ENCODE measurements around the gene AHCTF1.
A peak's percentile ranks its signal among the peaks of the same experiment; 100 is the strongest.
"Not testable (repeated sequence)": the region's sequence is repeated elsewhere in the genome, so short reads cannot be mapped to it uniquely, and the experiment has no call there.

Gene AHCTF1

GRCh38 chr1:246923482-246923881, 8.3 kb downstream of the AHCTF1 start:
- no peak for DNase-seq (ENCODE audit: low read depth in 2 of 2)

DNA sequence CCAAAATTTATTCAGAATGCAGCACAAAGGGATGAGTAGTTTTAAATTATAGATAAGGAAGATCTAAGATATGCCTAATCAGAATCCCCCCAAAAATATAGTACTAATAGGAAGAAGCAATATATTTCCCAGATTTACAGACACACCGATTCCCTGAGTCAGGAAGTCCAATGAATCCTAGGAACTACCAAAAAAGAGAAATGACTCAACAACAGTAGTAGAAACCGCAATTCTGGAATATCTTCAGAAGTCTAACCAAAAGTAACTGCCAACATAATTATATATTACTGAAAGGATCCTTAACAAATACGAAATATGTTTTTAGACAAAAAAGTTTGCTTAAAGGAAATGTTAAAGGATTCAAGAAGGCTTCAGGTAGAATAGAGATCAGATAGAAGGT, 10.3 kb downstream of the AHCTF1 start:
- DNase-seq (ENCODE audit: low read depth in 2 of 2): no peak

- DNase-seq (ENCODE audit: low read depth in 2 of 2): no peak
Measured at GRCh38 chr1:246919902-246920301, 11.8 kb downstream of the AHCTF1 start.

DNA sequence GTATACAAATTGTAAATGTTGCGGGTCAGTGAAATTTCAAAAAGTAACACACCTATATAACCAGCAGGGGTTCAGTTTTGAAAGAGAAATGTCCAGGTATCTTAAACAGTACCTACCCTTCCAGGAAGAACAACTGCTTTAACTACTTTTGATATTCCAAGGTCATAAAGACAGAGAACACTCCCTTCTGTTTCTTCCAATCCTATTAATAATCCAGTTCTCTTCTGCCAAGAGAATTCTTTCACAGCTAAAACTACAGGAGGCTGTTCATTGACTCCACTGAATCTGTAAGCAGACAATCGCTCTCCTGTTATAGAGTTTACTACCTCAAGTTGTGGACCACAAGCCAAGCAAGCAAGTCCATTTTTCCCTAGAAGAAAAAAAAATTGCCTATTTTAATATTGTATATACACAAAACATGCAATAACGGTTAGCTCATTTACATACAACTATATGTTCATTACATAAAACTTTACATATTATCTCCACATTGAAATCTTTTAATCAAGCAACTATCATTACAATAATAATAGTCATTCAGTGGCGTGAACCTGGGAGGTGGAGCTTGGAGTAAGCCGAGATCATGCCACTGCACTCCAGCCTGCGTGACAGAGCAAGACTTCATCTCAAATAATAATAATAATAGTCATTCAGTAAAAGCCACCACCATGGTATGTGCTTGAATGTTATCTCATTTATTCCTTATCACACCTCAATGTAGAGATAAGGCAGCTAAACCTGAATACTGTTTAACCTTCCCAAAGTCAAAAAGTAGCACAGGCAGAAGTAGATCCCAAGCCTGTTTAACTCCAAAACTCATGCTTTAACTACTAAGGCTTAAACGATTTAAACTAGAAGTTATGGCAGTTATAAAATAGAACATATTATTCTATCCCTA, 15.5 kb downstream of the AHCTF1 start:
- DNase-seq (ENCODE audit: low read depth in 2 of 2): not testable (repeated sequence)

DNA sequence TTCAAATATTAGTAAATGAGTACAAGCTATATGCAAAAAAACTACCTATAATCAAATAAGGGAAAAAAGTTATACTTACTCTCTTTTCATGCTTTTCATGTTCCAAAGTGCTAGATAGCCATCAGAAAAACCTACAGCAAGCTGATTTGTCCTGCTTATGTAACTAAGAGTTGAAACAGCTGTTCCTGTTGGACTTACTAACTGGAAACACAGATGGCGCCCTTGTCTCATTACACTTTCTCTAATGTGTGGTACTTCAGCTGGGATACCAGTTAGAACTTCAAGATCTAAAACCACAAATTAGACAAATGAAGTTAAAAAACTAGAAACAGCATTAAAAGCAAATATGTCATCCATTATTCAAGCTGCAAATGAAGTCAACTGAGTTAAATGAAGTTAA, 24.3 kb downstream of the AHCTF1 start:
- DNase-seq (ENCODE audit: low read depth in 2 of 2): peak in 1 of 2 donors; percentile 4

GRCh38 chr1:246906833-246907232, 24.9 kb downstream of the AHCTF1 start:
- no peak for DNase-seq (ENCODE audit: low read depth in 2 of 2)

DNA sequence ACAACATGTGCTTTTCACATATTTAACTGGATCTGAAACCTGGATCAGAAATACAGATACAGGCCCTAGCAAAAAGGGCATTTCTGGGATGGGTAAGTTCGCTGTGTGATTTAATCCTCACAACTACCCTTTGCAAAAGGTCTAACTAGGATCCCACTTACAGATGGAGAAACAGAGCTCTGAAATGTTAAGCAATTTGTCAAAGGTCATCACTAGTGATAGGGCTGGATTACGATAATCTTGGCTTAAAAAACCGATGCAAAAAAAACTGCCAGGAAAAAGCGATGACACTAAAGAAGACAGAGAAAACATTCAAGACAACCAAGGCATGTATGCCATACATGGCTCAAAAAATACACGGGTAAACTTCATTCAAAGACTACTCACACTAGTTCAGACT, 29.9 kb downstream of the AHCTF1 start:
- no peak for DNase-seq (ENCODE audit: low read depth in 2 of 2)

DNA sequence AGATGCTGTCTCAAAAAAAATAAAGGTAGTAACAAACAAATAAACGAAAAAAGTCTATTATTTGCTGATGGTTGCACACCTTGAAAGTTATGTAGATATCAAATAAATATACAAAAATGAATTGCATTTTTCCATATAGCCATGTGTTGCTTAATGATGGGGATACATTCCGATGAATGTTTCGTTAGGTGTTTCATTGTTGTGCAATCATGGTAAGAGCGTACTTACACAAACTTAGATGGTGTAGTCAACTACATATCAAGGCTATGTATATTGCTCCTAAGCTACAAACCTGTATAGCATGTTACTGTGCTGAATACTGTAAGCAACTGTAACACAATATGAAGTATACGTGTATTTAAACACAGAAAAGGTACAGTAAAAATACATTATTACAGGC, 34.4 kb downstream of the AHCTF1 start:
- DNase-seq (ENCODE audit: low read depth in 2 of 2): no peak

DNA sequence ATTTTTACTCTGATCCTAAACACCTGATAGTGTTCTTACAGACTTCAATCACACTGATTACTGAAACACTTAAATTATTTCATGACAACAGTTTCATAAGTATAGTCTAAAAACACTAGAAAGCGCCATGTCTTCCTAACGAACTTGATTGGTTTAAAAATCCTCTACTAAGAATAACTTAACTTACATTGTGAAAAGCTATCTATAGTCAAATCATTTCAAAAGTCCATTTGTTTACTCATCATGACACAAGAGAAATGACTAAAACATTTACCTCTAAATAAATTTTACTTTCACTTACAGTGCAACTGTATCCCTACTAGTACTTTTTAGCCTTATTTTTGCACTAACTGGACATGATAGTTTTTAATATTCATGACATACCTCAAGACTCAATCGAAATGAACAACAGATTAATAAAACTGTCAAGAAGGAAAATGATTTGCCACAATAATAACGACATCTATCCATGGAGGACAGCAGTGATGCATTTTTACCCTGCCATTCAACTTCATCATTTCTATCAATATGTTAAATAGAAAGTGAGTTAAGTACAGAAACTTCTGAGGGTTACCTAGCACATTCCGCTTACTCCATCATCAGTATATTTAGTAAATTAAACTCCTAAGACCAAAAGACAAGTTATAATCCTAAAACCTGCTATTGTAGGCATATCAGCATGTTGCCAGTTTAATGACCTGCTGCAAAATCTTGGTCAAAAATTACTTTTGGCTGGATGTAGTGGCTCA, 38.4 kb downstream of the AHCTF1 start:
- no peak for DNase-seq (ENCODE audit: low read depth in 2 of 2)

DNA sequence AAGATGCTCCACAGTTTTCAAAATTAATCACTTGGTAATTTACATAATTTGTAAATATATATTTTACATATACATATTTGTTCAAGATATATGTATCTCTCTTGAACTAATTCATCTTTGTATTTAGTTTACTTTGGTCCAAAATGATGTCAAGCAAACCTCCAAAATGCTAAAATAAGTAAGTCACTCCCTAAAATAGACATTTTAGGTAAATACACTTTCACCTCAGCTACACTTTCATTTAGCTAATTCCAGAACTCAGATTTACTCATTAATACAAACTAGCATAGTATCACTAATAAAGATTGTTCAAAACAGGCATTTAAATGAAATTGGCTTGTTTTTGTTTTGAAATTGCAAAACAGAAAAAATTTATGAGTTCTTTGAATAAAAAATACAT, 40.6 kb downstream of the AHCTF1 start:
- DNase-seq (ENCODE audit: low read depth in 2 of 2): no peak

DNA sequence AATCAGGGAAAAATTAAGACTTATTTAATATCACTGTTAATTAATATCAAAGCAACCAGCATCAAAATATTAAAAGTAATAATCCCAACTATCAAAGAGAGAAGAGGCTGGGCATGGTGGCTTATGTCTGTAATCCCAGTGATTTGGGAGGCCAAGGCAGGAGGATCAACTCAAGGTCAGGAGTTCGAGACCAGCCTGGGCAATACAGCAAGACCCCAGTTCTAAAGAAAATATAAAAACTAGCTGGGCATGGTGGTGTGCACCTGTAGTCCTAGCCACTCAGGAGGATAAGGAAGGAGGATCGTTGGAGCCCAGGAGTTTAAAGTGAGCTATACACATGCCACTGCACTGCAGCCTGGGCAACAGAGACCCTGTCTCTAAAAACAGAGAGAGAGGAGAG, 43.2 kb downstream of the AHCTF1 start:
- DNase-seq (ENCODE audit: low read depth in 2 of 2): no peak

- DNase-seq (ENCODE audit: low read depth in 2 of 2): not testable (repeated sequence)
Measured at GRCh38 chr1:246885389-246885788, 46.4 kb downstream of the AHCTF1 start.

DNA sequence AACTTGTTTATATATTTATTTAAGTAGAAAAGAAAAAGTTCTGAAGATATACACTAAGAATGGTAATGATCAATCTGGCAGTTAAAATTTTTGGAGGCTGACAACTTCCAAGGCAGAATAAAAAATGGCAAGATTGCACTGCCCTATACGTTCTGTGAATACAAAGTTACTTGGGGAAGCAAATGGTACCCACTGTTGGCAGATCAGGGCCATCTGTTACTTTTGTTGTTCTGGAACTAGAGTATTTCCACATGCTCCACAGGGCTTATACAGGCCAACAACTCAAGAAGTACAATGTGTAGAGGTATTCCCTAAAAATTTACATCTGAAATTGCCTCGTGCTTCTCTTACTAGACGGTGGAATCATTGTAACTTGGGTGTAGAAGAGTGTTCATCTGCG, 53.2 kb downstream of the AHCTF1 start:
- no peak for DNase-seq (ENCODE audit: low read depth in 2 of 2)

DNA sequence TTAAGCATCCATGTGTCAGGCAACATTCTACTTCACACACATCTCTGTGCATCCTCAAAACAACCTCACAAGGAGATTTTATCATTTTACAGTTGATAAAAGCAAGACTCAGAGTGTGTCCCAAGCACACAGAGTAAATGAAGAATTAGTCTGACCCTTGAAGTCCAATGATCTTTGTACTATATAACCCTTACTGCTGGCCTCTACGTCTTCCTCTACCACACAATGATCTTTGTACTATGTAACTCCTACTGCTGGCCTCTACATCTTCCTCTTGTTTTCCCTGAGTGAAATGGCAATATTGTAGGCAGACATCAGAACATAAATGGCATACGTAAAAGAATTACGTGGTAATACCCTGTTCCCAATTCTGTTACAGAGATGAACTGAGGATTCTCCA, 55.3 kb downstream of the AHCTF1 start:
- no peak for DNase-seq (ENCODE audit: low read depth in 2 of 2)

DNA sequence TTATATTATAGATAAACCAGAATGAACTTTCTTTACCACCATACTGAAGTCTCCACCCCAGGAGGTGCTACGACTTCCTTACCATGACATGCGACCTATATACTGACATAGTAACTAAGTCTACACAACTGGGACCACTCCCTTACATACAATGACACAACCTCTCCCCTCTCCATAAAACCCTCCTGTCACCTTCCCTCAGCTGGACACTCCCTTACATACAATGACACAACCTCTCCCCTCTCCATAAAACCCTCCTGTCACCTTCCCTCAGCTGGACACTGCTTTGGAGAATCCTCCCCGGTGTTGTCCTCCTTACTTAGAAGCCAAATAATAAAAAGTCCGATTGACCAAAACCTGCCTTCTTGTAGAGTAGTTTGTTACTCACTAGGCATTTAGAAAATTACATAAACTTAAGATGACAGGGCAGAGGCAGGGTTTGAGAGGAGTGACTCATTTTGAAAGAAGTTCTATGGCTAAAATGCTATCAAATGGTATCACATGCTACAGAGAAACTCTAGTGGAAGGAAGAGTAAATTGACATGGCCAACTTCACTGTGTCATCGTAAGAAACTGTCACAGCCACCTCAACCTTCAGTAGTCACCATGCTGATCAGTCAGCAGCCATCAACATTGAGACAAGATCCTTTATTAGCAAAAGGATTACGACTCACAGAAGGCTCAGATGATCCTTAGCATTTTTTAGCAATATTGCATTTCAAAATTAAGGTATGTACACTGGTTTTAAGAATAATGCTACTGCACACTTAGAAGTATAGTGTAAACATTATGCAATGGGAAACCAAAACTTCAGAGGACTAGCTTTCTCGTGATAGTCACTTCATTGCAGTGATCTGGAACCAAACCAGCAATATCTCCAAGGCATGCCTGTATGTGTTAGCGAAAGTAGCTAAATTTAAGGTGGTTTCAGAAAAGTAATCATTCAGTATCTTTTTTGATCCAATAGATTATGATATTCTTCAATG, 56.4 kb downstream of the AHCTF1 start:
- no peak for DNase-seq (ENCODE audit: low read depth in 2 of 2)

DNA sequence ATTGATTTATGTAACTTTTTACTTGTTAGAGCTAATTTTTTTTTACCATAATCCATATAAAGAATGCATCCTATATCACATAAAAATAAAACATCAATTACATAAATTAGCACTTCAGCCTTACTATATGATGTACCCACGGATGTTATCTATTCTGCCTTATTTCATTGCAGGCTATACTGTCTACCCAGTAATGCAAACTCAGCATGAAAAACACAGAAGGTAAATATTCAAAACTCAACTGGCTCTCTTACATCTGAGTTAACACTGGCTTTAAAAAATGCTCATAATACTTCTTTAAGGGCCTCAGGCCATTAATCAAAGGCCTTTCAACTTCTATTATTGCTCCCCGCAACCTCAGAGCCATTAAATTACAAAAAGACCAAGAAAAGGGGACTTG, 65.8 kb downstream of the AHCTF1 start:
- DNase-seq (ENCODE audit: low read depth in 2 of 2): no peak

- not testable (repeated sequence) for DNase-seq (ENCODE audit: low read depth in 2 of 2)
Measured at GRCh38 chr1:246863791-246864190, 68.0 kb downstream of the AHCTF1 start.

DNA sequence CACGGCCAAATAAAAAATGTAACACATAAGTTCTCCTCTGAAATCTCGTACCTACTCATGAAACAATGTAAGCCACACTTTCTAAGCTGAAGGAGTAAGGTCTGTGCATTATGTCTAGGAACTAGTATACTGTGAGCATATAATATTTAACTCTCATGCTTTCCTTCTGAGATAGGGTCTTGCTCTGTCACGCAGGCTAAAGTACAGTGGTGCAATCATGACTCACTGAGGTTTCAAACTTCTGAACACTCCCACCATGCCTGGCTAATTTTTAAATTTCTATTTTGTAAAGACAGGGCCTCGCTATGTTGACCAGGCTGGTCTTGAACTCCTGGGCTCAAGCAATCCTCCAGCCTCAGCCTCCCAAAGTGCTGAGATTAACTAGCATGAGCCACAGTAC, 71.3 kb downstream of the AHCTF1 start:
- DNase-seq (ENCODE audit: low read depth in 2 of 2): no peak

DNA sequence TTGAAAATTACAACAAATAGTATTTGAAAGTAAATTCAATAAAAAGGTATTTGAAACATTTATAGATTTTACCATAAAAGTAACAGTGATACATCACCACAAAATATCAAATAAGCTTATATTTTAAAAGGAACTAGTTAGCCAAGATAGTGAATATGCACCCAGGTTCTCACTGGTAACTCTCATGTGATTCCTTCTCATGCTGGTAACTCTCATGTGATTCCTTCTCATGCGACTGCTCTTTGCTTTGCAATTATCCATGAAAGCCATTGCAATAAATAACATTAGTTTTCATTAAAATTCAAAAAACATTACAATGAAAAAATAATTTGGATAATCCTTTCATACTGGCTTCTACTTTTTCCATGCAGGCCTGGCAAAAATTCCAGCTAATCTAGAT, 75.4 kb downstream of the AHCTF1 start:
- DNase-seq (ENCODE audit: low read depth in 2 of 2): no peak

DNA sequence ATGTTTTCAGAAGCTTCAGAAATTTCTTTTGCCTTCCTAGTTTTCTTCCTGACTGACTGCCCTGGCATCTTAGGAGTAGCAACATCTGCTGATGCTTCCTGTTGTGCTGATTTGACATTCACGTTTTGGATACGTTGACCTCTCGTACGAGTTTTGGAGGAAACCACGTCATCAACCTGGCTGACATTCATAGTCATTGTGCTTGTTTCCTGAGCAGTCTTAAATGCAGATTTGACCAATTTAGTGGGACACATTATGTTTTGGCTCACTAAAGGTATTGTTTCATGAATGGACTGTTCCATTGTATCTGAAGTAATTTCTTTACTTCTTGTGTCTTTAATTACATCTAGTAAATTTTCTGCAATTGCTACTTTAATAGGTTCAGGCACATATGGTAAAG, 81.1 kb downstream of the AHCTF1 start:
- not testable (repeated sequence) for DNase-seq (ENCODE audit: low read depth in 2 of 2)

GRCh38 chr1:246843876-246844275, 87.9 kb downstream of the AHCTF1 start:
- DNase-seq (ENCODE audit: low read depth in 2 of 2): no peak

- not testable (repeated sequence) for DNase-seq (ENCODE audit: low read depth in 2 of 2)
Measured at GRCh38 chr1:246840761-246841160, 91.0 kb downstream of the AHCTF1 start.

Measured in stimulated activated CD4-positive, alpha-beta T cell treated with anti-CD3 and anti-CD28 coated beads, Interleukin-1b, Interleukin-23, amount 100 ng/mL, for 4 hours (primary cell).